AG08396 (cell line): ENCODE measurements around the gene TCF25.
"Not testable (repeated sequence)": the region's sequence is repeated elsewhere in the genome, so short reads cannot be mapped to it uniquely, and the experiment has no call there.

Experiments
- DNase-seq: peaks from one replicate; pipeline ENCODE4 v3.0.0; 2012; ENCODE audit warnings: low spot score, mixed read lengths

Gene TCF25, protein sequence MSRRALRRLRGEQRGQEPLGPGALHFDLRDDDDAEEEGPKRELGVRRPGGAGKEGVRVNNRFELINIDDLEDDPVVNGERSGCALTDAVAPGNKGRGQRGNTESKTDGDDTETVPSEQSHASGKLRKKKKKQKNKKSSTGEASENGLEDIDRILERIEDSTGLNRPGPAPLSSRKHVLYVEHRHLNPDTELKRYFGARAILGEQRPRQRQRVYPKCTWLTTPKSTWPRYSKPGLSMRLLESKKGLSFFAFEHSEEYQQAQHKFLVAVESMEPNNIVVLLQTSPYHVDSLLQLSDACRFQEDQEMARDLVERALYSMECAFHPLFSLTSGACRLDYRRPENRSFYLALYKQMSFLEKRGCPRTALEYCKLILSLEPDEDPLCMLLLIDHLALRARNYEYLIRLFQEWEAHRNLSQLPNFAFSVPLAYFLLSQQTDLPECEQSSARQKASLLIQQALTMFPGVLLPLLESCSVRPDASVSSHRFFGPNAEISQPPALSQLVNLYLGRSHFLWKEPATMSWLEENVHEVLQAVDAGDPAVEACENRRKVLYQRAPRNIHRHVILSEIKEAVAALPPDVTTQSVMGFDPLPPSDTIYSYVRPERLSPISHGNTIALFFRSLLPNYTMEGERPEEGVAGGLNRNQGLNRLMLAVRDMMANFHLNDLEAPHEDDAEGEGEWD

DNA sequence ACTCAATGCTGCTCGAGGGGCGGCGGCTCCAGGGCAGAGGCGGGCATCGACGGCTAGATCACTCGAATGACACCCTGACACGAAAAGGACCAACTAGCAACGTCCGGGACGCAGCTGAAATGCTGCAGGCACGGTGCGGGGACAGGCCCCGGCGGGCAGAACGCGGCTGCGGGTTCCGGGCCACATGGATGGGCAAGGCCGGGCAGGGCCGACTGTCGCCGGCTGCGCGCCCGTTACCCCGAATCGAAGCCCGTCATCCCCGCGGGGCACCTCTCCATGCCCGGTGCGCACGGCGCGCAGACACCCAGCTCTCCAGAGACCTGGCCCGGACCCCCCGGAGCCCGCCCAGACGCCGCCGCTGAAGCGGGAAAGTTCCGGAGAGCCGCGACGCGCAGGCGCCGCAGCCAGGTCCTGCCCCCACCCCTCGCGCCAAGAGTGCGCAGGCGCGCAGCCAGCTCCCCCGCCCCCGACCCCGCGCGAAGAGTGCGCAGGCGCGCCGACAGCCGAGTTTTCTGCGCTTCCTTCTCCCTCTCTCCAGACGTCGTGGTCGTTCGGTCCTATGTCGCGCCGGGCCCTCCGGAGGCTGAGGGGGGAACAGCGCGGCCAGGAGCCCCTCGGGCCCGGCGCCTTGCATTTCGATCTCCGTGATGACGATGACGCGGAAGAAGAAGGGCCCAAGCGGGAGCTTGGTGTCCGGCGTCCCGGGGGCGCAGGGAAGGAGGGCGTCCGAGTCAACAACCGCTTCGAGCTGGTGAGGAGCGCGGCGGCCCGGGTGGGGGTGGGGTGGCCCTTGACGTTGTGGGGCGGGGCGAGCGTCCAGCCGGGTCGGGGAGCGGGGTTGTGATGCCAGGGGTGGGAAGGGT is at the start of gene TCF25:
Gene TCF25, plus strand, starts transcription at position 484 of the 863 bp plus-strand sequence. Its CDS starts 76 bp downstream, at position 560.
- DNase-seq = peak; percentile 99

GRCh38 chr16:89823824-89824148 is 49.6 kb upstream of the TCF25 start:
- not testable (repeated sequence) for DNase-seq

DNA sequence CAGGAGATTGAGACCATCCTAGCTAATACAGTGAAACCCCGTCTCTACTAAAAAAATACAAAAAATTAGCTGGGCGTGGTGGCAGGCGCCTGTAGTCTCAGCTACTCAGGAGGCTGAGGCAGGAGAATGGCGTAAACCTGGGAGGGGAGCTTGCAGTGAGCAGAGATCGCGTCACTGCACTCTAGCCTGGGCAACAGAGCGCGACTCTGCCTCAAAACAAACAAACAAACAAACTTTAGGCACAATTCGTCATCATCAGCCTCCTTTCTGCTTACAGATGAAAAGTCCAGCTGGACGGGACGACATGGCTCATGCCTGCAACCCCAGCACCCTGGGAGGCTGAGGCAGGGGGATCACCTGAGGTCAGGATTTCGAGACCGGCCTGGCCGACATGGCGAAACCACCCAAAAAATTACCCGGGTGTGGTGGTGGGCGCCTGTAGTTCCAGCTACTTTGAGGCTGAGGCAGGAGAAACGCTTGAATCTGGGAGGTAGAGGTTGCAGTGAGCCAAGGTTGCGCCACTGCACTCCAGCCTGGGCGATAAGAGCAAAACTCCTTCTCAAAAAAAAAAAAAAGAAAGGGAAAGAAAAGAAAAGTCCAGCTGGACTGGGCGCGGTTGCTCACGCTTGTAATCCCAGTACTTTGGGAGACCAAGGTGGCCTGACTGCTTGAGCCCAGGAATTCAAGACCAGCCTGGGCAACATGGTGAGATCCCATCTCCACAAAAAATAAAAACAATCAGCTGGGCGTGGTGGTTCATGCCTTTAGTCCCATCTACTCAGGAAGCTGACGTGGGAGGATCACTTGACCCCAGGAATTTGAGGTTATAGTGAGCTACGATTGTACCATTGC is 46.6 kb upstream of the TCF25 start:
- DNase-seq = no peak

DNA sequence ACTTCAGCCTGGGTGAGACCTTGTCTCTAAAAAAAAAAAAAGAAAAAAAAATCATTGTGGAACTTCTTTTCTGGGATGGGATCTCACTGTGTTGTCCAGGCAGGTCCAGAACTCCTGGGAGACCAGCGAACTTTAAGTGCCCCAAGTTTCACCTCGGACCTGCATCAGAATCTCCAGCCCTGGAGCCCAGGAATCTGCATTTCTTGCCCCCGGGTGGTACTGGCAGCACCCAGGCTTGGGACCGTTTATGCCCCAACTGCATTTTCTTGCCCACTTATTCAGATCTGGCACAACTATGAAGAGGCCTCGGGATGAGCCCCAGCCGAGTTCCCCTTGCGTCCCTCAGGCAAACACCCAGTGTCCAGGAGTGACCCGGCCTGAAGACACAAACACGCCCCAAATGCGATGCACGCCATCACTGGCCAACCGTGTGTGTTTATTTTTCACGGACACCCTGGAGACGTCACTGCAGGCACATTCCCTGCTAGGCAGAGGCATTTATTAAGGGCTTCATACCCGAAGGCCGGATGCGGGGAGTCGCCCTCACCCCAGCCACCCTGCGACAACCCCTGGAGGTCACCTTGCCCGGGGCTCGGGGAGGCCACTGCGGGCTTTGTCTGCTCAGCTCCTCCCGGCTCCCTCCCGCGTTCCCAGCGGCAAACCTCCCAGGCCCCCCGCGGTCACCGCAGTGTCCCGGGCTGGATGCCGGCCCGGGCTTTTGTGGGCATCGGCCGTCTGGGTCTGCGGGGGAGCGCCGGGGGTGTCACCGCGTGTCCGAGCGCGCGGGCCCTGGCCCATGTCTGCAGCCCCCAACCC is 45.8 kb upstream of the TCF25 start:
- DNase-seq = peak; percentile 72

DNA sequence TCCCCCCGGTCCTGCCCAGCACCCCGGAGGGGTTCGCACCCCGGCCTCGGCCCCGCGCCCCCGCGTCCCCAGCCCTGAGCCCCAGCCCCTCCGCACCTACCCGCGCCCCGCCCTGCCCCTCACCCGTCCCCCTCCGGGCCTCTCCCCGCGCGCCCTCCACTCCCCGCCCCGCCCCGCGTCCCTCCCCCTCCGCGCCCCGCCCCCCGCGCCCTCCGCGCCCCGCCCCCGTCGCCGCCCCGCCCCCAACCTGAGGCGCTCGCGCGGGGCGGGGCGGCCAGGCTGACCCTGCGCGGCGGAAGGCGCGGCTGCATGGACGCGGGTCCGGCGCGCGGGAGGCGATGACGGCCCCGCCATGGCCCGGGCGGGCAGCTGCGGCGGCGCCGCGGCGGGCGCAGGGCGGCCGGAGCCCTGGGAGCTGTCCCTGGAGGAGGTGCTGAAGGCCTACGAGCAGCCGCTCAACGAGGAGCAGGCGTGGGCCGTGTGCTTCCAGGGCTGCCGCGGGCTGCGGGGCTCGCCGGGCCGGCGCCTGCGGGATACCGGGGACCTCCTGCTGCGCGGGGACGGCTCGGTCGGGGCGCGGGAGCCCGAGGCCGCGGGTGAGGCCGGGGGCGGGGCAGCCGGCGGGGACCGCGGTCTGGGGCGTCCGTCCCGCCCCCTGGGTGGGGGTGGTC is 45.1 kb upstream of the TCF25 start, which contains the start of gene SPIRE2:
Gene SPIRE2, plus strand, starts transcription at position 277 of the 671 bp plus-strand sequence. Its CDS starts 76 bp downstream, at position 353.
- peak; percentile 91 for DNase-seq

GRCh38 chr16:89828870-89829629 is 44.3 kb upstream of the TCF25 start:
- DNase-seq = no peak

GRCh38 chr16:89829630-89830437 is 43.6 kb upstream of the TCF25 start:
- no peak for DNase-seq

GRCh38 chr16:89831810-89832328 is 41.5 kb upstream of the TCF25 start:
- DNase-seq = no peak

- DNase-seq = not testable (repeated sequence)
Observed at GRCh38 chr16:89833664-89834363, 39.6 kb upstream of the TCF25 start.

GRCh38 chr16:89834813-89835363 is 38.5 kb upstream of the TCF25 start:
- DNase-seq = not testable (repeated sequence)

DNA sequence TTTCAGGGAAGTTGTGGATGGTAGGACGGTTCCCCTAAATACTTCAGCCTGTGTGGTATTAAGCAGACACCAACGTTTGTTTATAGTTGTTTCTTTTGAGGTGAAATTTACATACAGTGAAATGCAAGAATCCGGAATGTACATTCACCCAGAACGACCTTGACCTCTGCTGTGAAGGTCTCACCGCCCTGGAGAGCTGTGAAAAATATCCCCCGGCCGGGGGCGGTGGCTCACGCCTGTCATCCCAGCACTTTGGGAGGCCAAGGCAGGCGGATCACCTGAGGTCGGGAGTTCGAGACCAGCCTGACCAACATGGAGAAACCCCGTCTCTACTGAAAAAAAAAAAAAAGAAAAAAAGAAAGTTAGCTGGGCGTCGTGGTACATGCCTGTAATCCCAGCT is 36.9 kb upstream of the TCF25 start:
- not testable (repeated sequence) for DNase-seq

GRCh38 chr16:89837014-89837546 is 36.3 kb upstream of the TCF25 start:
- DNase-seq = no peak

- DNase-seq = no peak
Observed at GRCh38 chr16:89841275-89841674, 32.1 kb upstream of the TCF25 start.

DNA sequence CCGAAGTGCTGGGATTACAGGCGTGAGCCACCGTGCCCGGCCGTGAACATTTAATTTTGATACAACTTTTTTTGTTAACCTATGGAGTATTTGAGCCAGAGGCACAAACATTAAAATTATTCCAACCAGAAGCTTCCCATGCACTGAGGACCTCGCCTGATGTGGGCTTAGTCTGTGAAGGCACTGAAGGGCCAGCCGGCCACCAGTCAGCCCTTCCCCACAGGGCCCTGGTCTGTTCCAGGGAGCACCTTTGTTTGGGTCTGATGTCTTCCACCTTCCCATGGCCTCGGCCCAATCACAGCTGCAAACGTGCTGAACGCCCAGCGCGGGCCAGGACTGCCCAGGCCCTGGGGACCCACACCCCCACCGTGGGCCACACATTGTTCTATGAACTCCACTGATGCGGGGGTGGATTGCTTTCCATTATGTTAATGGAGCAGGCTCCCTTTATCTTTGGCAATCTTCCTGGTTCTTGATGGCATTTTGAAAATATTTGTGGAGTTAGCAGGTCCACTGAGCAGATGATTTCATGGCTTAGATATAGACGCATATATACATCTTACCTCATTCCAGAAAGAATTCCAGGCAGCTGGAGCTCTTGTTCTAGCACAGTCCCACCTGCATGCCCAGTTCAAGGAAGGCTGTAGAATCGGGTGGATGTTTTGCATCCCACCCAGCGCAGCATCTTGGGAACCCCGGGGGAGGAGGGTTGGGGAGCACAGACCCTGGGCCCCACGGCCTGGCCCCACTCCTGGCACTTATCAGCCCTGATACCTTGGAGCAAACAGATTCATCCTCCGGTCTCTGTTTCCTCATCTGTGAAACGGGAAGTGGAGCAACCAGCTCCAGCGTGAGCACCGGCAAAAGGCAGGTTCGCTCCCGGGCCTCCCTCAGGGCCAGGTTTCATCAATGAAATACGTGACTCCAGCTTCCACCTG is 30.7 kb upstream of the TCF25 start:
- peak; percentile 57 for DNase-seq
